DOHH2 (cell line): ENCODE measurements around the gene CRBN.
A peak's percentile ranks its signal among the peaks of the same experiment; 100 is the strongest.

Source experiments
- H3F3A ChIP-seq: fragments of 200-600 bp; sonication (generic), shearing (Covaris generic); 2 replicates; pipeline ENCODE4 v1.6.0; 2016; ENCODE audit warnings: antibody characterized with exemption, mild to moderate bottlenecking; ENCODE audit not compliant: control insufficient read depth, insufficient read depth
- H3K27ac ChIP-seq: fragments of 200-600 bp; sonication (generic); 2 replicates; pipeline ENCODE4 v1.5.1; 2014; ENCODE audit warnings: low read depth, mild to moderate bottlenecking, low read length, moderate library complexity
- H3K27me3 ChIP-seq: fragments of 200-600 bp; sonication (generic); 2 replicates; pipeline ENCODE4 v1.6.1; 2014; ENCODE audit warnings: mild to moderate bottlenecking, low read length, mixed read lengths; ENCODE audit not compliant: control insufficient read depth
- H3K36me3 ChIP-seq: fragments of 200-600 bp; sonication (generic); 2 replicates; pipeline ENCODE4 v1.6.1; 2014; ENCODE audit warnings: mild to moderate bottlenecking, low read length, moderate library complexity, mixed read lengths; ENCODE audit not compliant: control insufficient read depth
- H3K4me1 ChIP-seq: fragments of 200-600 bp; sonication (generic); 2 replicates; pipeline ENCODE4 v1.6.1; 2014; ENCODE audit warnings: mild to moderate bottlenecking, low read length, mixed read lengths; ENCODE audit not compliant: control insufficient read depth
- H3K4me2 ChIP-seq: fragments of 200-600 bp; sonication (generic); 2 replicates; pipeline ENCODE4 v1.6.0; 2014; ENCODE audit warnings: mild to moderate bottlenecking, low read length, moderate library complexity
- H3K4me3 ChIP-seq: fragments of 200-600 bp; sonication (generic); 2 replicates; pipeline ENCODE4 v1.5.1; 2014; ENCODE audit warnings: mild to moderate bottlenecking, low read length, mixed read lengths
- H3K79me2 ChIP-seq: fragments of 200-600 bp; sonication (generic); 2 replicates; pipeline ENCODE4 v1.6.1; 2014; ENCODE audit warnings: mild to moderate bottlenecking, low read length, mixed read lengths; ENCODE audit not compliant: control insufficient read depth
- H3K9me2 ChIP-seq: fragments of 200-600 bp; sonication (generic); replicated peaks from 2 replicates; pipeline ENCODE4 v1.6.1; 2014; ENCODE audit warnings: mild to moderate bottlenecking, low read length, mixed read lengths; ENCODE audit not compliant: control insufficient read depth
- H3K9me3 ChIP-seq: fragments of 200-600 bp; sonication (generic); 2 replicates; pipeline ENCODE4 v1.6.1; 2014; ENCODE audit warnings: antibody characterized with exemption, low read length, mixed read lengths; ENCODE audit not compliant: control insufficient read depth, insufficient read depth
- H4K20me1 ChIP-seq: fragments of 200-600 bp; sonication (generic); 2 replicates; pipeline ENCODE4 v1.6.0; 2014; ENCODE audit warnings: low read depth, mild to moderate bottlenecking, antibody characterized with exemption, low read length, moderate library complexity; ENCODE audit not compliant: control insufficient read depth, insufficient read depth
- CTCF ChIP-seq: fragments of 200-600 bp; sonication (generic); IDR thresholded peaks from one replicate; pipeline ENCODE4 v1.5.1; 2014; ENCODE audit warnings: antibody characterized with exemption, mild to moderate bottlenecking, low read depth, low read length; ENCODE audit not compliant: poor library complexity, severe bottlenecking
- EZH2phosphoT487 ChIP-seq: fragments of 200-600 bp; sonication (generic); IDR thresholded peaks from 2 replicates; pipeline ENCODE4 v1.6.1; 2017; ENCODE audit warnings: borderline replicate concordance, mild to moderate bottlenecking, antibody characterized with exemption, low read length, moderate library complexity, mixed read lengths

The CRBN gene

GRCh38 chr3:3110749-3111361 lies 68.6 kb downstream of the CRBN start:
- no peak for TF ChIP-seq CTCF
- no peak for TF ChIP-seq EZH2phosphoT487
- Histone ChIP-seq H3K4me3 (peak overlapping the region; percentile 64), H3K36me3 (no peaks in the 10 kb centered on the region), H3K79me2 (no peaks in the 10 kb centered on the region), H3K4me2 (peak overlapping the region; percentile 79), H3K27ac (0 out of 2 replicates have a peak overlapping the region, but pooled peaks have one; percentile 10), H3F3A (no peaks in the 10 kb centered on the region), H4K20me1 (no peaks in the 10 kb centered on the region), H3K9me2 (no peaks in the 10 kb centered on the region), H3K9me3 (no peaks in the 10 kb centered on the region), H3K27me3 (peaks cover 10% of the 10 kb centered on the region; the same call in 1 of the 2 replicates), H3K4me1 (peaks cover 39% of the 10 kb centered on the region)

- Histone ChIP-seq H3K4me2 (peak within 1 kb of the TSS; percentile 79), H3K4me1 (peaks cover 45% of the 10 kb centered on the region), H3K36me3 (no peaks in the 10 kb centered on the region), H3K27ac (peak within 1 kb of the TSS; percentile 43), H3K9me2 (no peaks in the 10 kb centered on the region), H4K20me1 (no peaks in the 10 kb centered on the region), H3K4me3 (peak within 1 kb of the TSS; percentile 64), H3K27me3 (peaks cover 5% of the 10 kb centered on the region; the same call in 1 of the 2 replicates), H3K79me2 (no peaks in the 10 kb centered on the region), H3K9me3 (no peaks in the 10 kb centered on the region), H3F3A (no peaks in the 10 kb centered on the region)
- TF ChIP-seq EZH2phosphoT487 (no peak), CTCF (no peak)
Measured at GRCh38 chr3:3110299-3110630, 69.2 kb downstream of the CRBN start, which contains the start of gene IL5RA. TSS of gene IL5RA (minus strand) at chr3:3110374. CDS start at chr3:3104984, 5,390 bp downstream.

GRCh38 chr3:3109407-3110298 lies 69.8 kb downstream of the CRBN start:
- TF ChIP-seq CTCF (no peak), EZH2phosphoT487 (no peak)
- Histone ChIP-seq H3K9me3 (no peaks in the 10 kb centered on the region), H3F3A (no peaks in the 10 kb centered on the region), H3K4me3 (peak overlapping the region; percentile 64), H3K79me2 (no peaks in the 10 kb centered on the region), H3K36me3 (no peaks in the 10 kb centered on the region), H4K20me1 (no peaks in the 10 kb centered on the region), H3K4me2 (peak overlapping the region; percentile 79), H3K9me2 (no peaks in the 10 kb centered on the region), H3K4me1 (peaks cover 49% of the 10 kb centered on the region), H3K27ac (peak overlapping the region; percentile 43), H3K27me3 (no peaks in the 10 kb centered on the region)
